CD8-positive, alpha-beta memory T cell (primary cell): ENCODE results near the gene CNTNAP5. TPM values are rescaled to one million over a fixed set of nuclear protein-coding genes. Genes with fewer than 3 reads are reported as not detected.

Experiments used
- CTCF ChIA-PET: fragments of 350-600 bp; sonication (Branson Sonifier 250); formaldehyde crosslinking; loops from one replicate; lab custom pipeline; 2021; ENCODE audit warnings: antibody characterized with exemption; lab: Charles Lee
- POLR2A ChIA-PET: fragments of 350-600 bp; sonication (Branson Sonifier 250); formaldehyde crosslinking; loops from one replicate; lab custom pipeline; 2021; ENCODE audit warnings: antibody characterized with exemption; lab: Charles Lee
- DNase-seq, 5 donors: peaks; one replicate each; pipeline versions ENCODE4 v3.0.0 to v3.0.0-alpha.2; 2020 to 2022; ENCODE audit warnings: mixed read lengths in 1 of 5
- H3K27ac ChIP-seq: one replicate; pipeline ENCODE4 v1.7.0; 2013; ENCODE audit warnings: low read depth, mild to moderate bottlenecking, low read length, moderate library complexity
- H3K27me3 ChIP-seq: 2 replicates; pipeline ENCODE4 v1.7.0; 2013; ENCODE audit warnings: low read length, mild to moderate bottlenecking; ENCODE audit not compliant: insufficient read depth, poor library complexity, severe bottlenecking
- H3K36me3 ChIP-seq: 2 replicates; pipeline ENCODE4 v1.7.0; 2013; ENCODE audit warnings: mild to moderate bottlenecking, low read length, moderate library complexity; ENCODE audit not compliant: insufficient read depth
- H3K4me1 ChIP-seq: 2 replicates; pipeline ENCODE4 v1.7.0; 2013; ENCODE audit warnings: mild to moderate bottlenecking, low read length, moderate library complexity; ENCODE audit not compliant: insufficient read depth
- H3K4me3 ChIP-seq: 2 replicates; pipeline ENCODE4 v1.7.0; 2013; ENCODE audit warnings: mild to moderate bottlenecking, low read length
- H3K9me3 ChIP-seq: 2 replicates; pipeline ENCODE4 v1.7.0; 2013; ENCODE audit warnings: mild to moderate bottlenecking, low read length
- H3K27ac Mint-ChIP-seq, 8 donors: one replicate each; pipeline ENCODE4 v1.8.0; 2020 to 2021; ENCODE audit warnings: mixed read lengths in 8 of 8, mild to moderate bottlenecking in 6 of 8, inconsistent platforms in 3 of 8, moderate library complexity in 3 of 8
- H3K27me3 Mint-ChIP-seq, 2 donors: one replicate each; pipeline ENCODE4 v1.8.0; 2020 to 2021; ENCODE audit warnings: mixed read lengths in 2 of 2, mild to moderate bottlenecking in 1 of 2, moderate library complexity in 1 of 2
- H3K36me3 Mint-ChIP-seq, 3 donors: one replicate each; pipeline ENCODE4 v1.8.0; 2020 to 2021; ENCODE audit warnings: mixed read lengths in 3 of 3, inconsistent platforms in 1 of 3, mild to moderate bottlenecking in 1 of 3
- H3K4me1 Mint-ChIP-seq, 3 donors: one replicate each; pipeline ENCODE4 v1.8.0; 2020 to 2021; ENCODE audit warnings: mixed read lengths in 3 of 3, inconsistent platforms in 1 of 3, mild to moderate bottlenecking in 1 of 3
- H3K4me3 Mint-ChIP-seq, 7 donors: one replicate each; pipeline ENCODE4 v1.8.0; 2020 to 2021; ENCODE audit warnings: mixed read lengths in 7 of 7, mild to moderate bottlenecking in 6 of 7, moderate library complexity in 4 of 7, inconsistent platforms in 2 of 7
- H3K9me3 Mint-ChIP-seq, 5 donors: one replicate each; pipeline ENCODE4 v1.8.0; 2020 to 2022; ENCODE audit warnings: mixed read lengths in 5 of 5, mild to moderate bottlenecking in 3 of 5, moderate library complexity in 2 of 5, inconsistent platforms in 1 of 5
- polyA plus RNA-seq: library from polyadenylated mRNA; unstranded; fragments of 300-500 nt; fragmentation: Illumina TruSeq; gene quantifications from one replicate; pipeline ENCODE4 v1.2.3, GENCODE V29; 2021
- total RNA-seq, 2 experiments: library from RNA; stranded (reverse); gene quantifications; one replicate each; pipeline ENCODE4 v1.2.3, GENCODE V29; 2021

The CNTNAP5 gene
- total and polyA plus RNA-seq, 3 experiments from 2014 or later: not detected

DNA sequence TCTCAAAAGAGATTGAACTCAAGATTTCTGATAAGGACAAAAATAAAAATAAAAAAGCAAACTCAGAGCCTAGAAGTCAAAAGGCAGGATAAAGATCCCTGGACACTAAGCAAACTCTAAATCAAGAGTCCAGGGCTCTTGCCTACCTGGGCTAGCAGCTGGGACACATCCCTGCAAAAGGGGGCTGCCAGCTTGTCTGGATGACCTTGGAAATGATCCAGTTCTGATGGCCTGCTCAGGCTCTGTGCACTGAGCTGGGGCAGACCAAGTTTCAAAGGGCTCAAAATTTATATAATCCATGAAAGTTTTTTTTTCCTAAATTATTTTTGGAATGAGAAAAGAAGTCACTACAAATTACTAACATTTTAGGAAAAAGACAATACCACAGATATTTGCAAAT lies 557.3 kb downstream of the CNTNAP5 start:
- no peaks in the 10 kb centered on the region for H3K27me3 ChIP-seq
- Mint-ChIP-seq H3K27ac (no peak overlapping the region), H3K9me3 (peaks cover 3 to 22% (median 4%) of the 10 kb centered on the region in 5 donors), H3K36me3 (no peaks in the 10 kb centered on the region), H3K4me3 (no peak overlapping the region), H3K4me1 (no peaks in the 10 kb centered on the region), H3K27me3 (no peaks in the 10 kb centered on the region)
- ChIA-PET POLR2A (no interaction called here), CTCF (no interaction called here)
- no peaks in the 10 kb centered on the region for H3K36me3 ChIP-seq
- no peak overlapping the region for H3K4me3 ChIP-seq
- no peak for DNase-seq
- no peak overlapping the region for H3K27ac ChIP-seq
- no peaks in the 10 kb centered on the region for H3K9me3 ChIP-seq
- H3K4me1 ChIP-seq: no peaks in the 10 kb centered on the region

DNA sequence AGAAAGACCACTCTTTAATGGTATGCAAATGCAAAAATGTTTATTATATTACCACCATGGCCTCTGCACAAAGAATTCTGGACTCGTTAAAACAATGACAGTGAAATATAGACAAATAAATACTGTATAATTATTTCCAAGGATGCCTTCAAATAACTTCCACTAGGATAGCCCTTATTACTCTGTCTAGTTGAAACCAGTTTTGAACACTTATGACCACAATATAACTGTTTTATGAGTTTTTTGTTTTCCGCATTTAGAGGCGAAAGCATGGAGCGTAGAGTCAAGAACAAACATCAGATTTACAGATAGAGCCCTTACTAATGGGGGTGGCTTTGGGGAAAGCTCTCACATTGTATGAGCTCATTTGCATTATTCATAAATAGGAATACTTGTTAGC lies 559.5 kb downstream of the CNTNAP5 start:
- Mint-ChIP-seq H3K4me3 (no peak overlapping the region), H3K27ac (no peak overlapping the region), H3K9me3 (peaks cover 0 to 21% (median 6%) of the 10 kb centered on the region in 5 donors), H3K36me3 (no peaks in the 10 kb centered on the region), H3K27me3 (no peaks in the 10 kb centered on the region), H3K4me1 (no peaks in the 10 kb centered on the region)
- Histone ChIP-seq H3K4me3 (no peak overlapping the region), H3K36me3 (no peaks in the 10 kb centered on the region), H3K4me1 (no peaks in the 10 kb centered on the region), H3K9me3 (no peaks in the 10 kb centered on the region), H3K27ac (no peak overlapping the region), H3K27me3 (no peaks in the 10 kb centered on the region)
- ChIA-PET CTCF (no interaction called here), POLR2A (no interaction called here)
- no peak for DNase-seq

- Mint-ChIP-seq H3K4me3 (no peak overlapping the region), H3K36me3 (no peaks in the 10 kb centered on the region), H3K27me3 (no peaks in the 10 kb centered on the region), H3K4me1 (no peaks in the 10 kb centered on the region), H3K27ac (no peak overlapping the region), H3K9me3 (peaks cover 3 to 25% (median 6%) of the 10 kb centered on the region in 5 donors)
- Histone ChIP-seq H3K9me3 (no peaks in the 10 kb centered on the region), H3K36me3 (no peaks in the 10 kb centered on the region), H3K27me3 (no peaks in the 10 kb centered on the region), H3K4me3 (no peak overlapping the region), H3K4me1 (no peaks in the 10 kb centered on the region), H3K27ac (no peak overlapping the region)
- CTCF ChIA-PET: no interaction called here
- POLR2A ChIA-PET: no interaction called here
- no peak for DNase-seq
Measured at GRCh38 chr2:124585277-124585676, 560.2 kb downstream of the CNTNAP5 start.

DNA sequence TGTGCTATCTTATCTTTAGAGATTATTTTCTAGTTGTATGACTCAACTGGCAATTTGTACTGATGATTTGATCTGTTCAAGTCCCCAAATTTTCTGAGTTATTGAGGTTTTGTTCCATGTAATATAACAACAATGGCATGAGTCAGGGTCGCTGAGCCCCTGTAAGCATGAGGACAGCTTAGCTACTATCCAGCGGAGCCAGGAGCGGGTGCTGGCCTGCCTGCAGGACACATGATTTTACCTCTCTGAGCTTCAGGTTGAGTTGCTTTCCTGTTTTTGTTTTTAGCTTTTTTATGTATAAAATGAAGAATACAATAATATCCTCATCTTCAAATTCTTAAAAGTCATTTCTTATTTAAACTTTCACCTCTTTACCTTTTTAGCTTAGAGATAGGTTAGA lies 561.1 kb downstream of the CNTNAP5 start:
- Mint-ChIP-seq H3K27me3 (no peaks in the 10 kb centered on the region), H3K36me3 (no peaks in the 10 kb centered on the region), H3K4me1 (no peaks in the 10 kb centered on the region), H3K4me3 (no peak overlapping the region), H3K27ac (no peak overlapping the region), H3K9me3 (peaks cover 3 to 26% (median 6%) of the 10 kb centered on the region in 5 donors)
- H3K27ac ChIP-seq: no peak overlapping the region
- H3K4me1 ChIP-seq: no peaks in the 10 kb centered on the region
- H3K4me3 ChIP-seq: no peak overlapping the region
- H3K27me3 ChIP-seq: no peaks in the 10 kb centered on the region
- no peak for DNase-seq
- H3K36me3 ChIP-seq: no peaks in the 10 kb centered on the region
- POLR2A ChIA-PET: no interaction called here
- H3K9me3 ChIP-seq: no peaks in the 10 kb centered on the region
- CTCF ChIA-PET: no interaction called here

DNA sequence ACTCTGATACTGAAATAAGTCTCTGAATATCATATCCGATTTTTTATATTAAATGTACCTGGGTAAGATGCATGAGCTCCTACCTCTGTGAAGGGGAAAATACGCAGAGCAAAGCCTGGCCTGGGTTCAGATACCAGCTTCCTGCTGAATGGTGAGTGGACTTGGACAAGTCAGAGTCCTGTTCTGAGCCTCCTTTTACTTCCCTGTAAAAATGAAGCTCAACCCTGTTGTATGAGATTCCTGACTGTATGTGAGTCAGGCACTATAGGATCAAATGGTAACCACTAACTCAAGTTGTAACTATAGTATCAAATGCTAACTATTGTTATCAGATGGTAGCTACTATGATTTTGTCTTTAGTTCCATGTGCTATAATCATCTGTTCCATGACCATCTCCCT lies 561.7 kb downstream of the CNTNAP5 start:
- H3K27ac Mint-ChIP-seq: no peak overlapping the region
- H3K4me1 ChIP-seq: no peaks in the 10 kb centered on the region
- H3K9me3 ChIP-seq: no peaks in the 10 kb centered on the region
- H3K36me3 ChIP-seq: no peaks in the 10 kb centered on the region
- DNase-seq: no peak
- no peaks in the 10 kb centered on the region for H3K36me3 Mint-ChIP-seq
- no peaks in the 10 kb centered on the region for H3K27me3 Mint-ChIP-seq
- no peaks in the 10 kb centered on the region for H3K4me1 Mint-ChIP-seq
- no peaks in the 10 kb centered on the region for H3K27me3 ChIP-seq
- no peak overlapping the region for H3K27ac ChIP-seq
- H3K4me3 ChIP-seq: no peak overlapping the region
- H3K4me3 Mint-ChIP-seq: no peak overlapping the region
- ChIA-PET POLR2A (no interaction called here), CTCF (no interaction called here)
- H3K9me3 Mint-ChIP-seq: peaks cover 3 to 26% (median 6%) of the 10 kb centered on the region in 5 donors

DNA sequence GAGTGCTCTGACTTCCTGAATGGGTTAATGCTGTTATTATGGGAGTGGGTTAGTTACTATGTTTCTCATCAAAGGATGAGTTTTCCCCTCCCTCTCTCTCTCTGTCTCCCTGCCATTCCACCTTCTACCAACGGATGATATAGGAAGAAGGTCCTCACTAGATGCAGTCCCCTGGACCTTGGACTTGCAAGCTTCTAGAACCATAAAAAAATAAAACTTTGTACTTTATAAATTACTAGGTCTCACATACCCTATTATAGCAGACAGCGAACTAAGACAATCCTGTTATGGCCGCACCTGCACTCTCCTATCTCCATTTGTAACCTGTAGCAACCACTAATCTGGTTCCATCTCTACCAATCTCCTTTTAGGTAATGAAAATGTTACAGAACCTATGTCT lies 564.9 kb downstream of the CNTNAP5 start:
- ChIA-PET CTCF (no interaction called here), POLR2A (no interaction called here)
- Histone ChIP-seq H3K9me3 (no peaks in the 10 kb centered on the region), H3K27me3 (no peaks in the 10 kb centered on the region), H3K4me1 (no peaks in the 10 kb centered on the region), H3K27ac (no peak overlapping the region), H3K36me3 (no peaks in the 10 kb centered on the region), H3K4me3 (no peak overlapping the region)
- Mint-ChIP-seq H3K4me1 (no peaks in the 10 kb centered on the region), H3K36me3 (no peaks in the 10 kb centered on the region), H3K27me3 (no peaks in the 10 kb centered on the region), H3K4me3 (no peak overlapping the region), H3K9me3 (peaks cover 3 to 17% (median 6%) of the 10 kb centered on the region in 5 donors), H3K27ac (no peak overlapping the region)
- no peak for DNase-seq

- CTCF ChIA-PET: no interaction called here
Measured at GRCh38 chr2:124602759-124603158, 577.7 kb downstream of the CNTNAP5 start.

DNA sequence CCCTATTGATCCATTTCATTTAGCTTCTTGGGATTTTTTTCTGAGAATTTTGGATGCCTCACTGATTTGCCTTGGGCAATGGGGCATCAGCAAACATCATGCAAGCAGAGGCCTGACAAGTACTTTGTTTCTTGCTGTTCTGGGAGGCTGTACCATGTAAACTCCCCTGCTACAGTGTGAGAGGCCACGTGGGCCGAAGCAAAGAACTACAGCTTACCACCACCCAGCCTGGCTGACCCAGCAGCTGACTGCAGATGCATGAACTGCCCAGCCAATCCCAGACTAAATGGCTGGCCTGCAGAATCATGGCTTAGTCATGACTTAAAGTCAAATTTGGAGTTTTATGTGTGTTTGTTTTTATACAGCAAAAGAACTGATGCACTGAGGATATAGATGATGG lies 579.9 kb downstream of the CNTNAP5 start:
- no peaks in the 10 kb centered on the region for H3K36me3 ChIP-seq
- no peak overlapping the region for H3K27ac ChIP-seq
- H3K4me1 ChIP-seq: no peaks in the 10 kb centered on the region
- Mint-ChIP-seq H3K9me3 (peaks cover 0 to 17% (median 10%) of the 10 kb centered on the region in 5 donors), H3K36me3 (no peaks in the 10 kb centered on the region), H3K4me3 (no peak overlapping the region), H3K27ac (no peak overlapping the region), H3K4me1 (no peaks in the 10 kb centered on the region), H3K27me3 (no peaks in the 10 kb centered on the region)
- DNase-seq: no peak
- H3K4me3 ChIP-seq: no peak overlapping the region
- no peaks in the 10 kb centered on the region for H3K9me3 ChIP-seq
- ChIA-PET POLR2A (no interaction called here), CTCF (no interaction called here)
- no peaks in the 10 kb centered on the region for H3K27me3 ChIP-seq

More at GRCh38 chr2:124602759-124603158, 577.7 kb downstream of the CNTNAP5 start:
- no peak for DNase-seq
- no peaks in the 10 kb centered on the region for H3K36me3 ChIP-seq
- H3K27me3 ChIP-seq: no peaks in the 10 kb centered on the region
- Mint-ChIP-seq H3K4me1 (no peaks in the 10 kb centered on the region), H3K36me3 (no peaks in the 10 kb centered on the region), H3K27ac (no peak overlapping the region), H3K9me3 (peaks cover 2 to 17% (median 8%) of the 10 kb centered on the region in 5 donors), H3K4me3 (no peak overlapping the region), H3K27me3 (no peaks in the 10 kb centered on the region)
- POLR2A ChIA-PET: no interaction called here
- no peaks in the 10 kb centered on the region for H3K4me1 ChIP-seq
- H3K27ac ChIP-seq: no peak overlapping the region
- H3K9me3 ChIP-seq: no peaks in the 10 kb centered on the region
- H3K4me3 ChIP-seq: no peak overlapping the region

DNA sequence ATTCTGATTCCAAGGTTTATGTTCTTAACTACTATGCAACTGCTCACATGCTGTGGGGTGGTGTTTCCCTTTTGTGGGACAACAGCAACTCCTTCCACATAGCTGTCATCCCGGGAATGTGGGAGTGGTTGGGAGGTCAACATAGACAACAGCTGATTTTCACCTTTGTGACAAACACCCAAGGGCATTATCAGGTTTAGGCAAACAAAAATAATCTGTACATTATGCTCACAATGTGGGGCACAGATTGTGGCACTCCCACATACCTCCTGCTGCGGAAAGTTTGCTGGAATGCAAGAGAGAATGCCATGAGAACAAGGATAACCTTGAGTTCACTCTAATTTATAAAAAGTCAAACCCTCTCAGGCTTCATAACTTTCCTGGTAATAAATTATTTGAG lies 582.6 kb downstream of the CNTNAP5 start:
- POLR2A ChIA-PET: no interaction called here

More for the DNA sequence above, 582.6 kb downstream of the CNTNAP5 start:
- Histone ChIP-seq H3K9me3 (no peaks in the 10 kb centered on the region), H3K4me1 (no peaks in the 10 kb centered on the region), H3K36me3 (no peaks in the 10 kb centered on the region), H3K4me3 (no peak overlapping the region), H3K27me3 (no peaks in the 10 kb centered on the region), H3K27ac (no peak overlapping the region)
- Mint-ChIP-seq H3K4me3 (no peak overlapping the region), H3K4me1 (no peaks in the 10 kb centered on the region), H3K27ac (no peak overlapping the region), H3K27me3 (no peaks in the 10 kb centered on the region), H3K36me3 (no peaks in the 10 kb centered on the region), H3K9me3 (peaks cover 2 to 7% (median 5%) of the 10 kb centered on the region in 5 donors)
- DNase-seq: no peak
- CTCF ChIA-PET: no interaction called here
